MM.1S (cell line): ENCODE data around the gene SLITRK5.

Experiments
- DNase-seq: peaks from one replicate; pipeline ENCODE4 v3.0.0-alpha.2; 2015
- H2AFZ ChIP-seq: fragments of 300-600 bp; sonication (generic); 2 replicates; pipeline ENCODE4 v1.6.0; 2016; ENCODE audit warnings: antibody characterized with exemption, low read length
- H3F3A ChIP-seq: fragments of 300-600 bp; sonication (generic); 2 replicates; pipeline ENCODE4 v1.6.1; 2016; ENCODE audit warnings: mild to moderate bottlenecking, antibody characterized with exemption, low read length, moderate library complexity, mixed read lengths; ENCODE audit not compliant: insufficient read depth
- H3K27ac ChIP-seq: fragments of 300-600 bp; sonication (generic); 2 replicates; pipeline ENCODE4 v1.5.1; 2016; ENCODE audit warnings: mild to moderate bottlenecking, low read length
- H3K27me3 ChIP-seq: fragments of 300-600 bp; sonication (generic); replicated peaks from 2 replicates; pipeline ENCODE4 v1.6.0; 2016; ENCODE audit warnings: low read length; ENCODE audit not compliant: insufficient read depth
- H3K36me3 ChIP-seq: fragments of 300-600 bp; sonication (generic); replicated peaks from 2 replicates; pipeline ENCODE4 v1.6.1; 2016; ENCODE audit warnings: mild to moderate bottlenecking, low read length, mixed read lengths; ENCODE audit not compliant: insufficient read depth
- H3K4me1 ChIP-seq: fragments of 300-600 bp; sonication (generic); 2 replicates; pipeline ENCODE4 v1.6.1; 2016; ENCODE audit warnings: low read length, mixed read lengths
- H3K4me2 ChIP-seq: fragments of 300-600 bp; sonication (generic); 2 replicates; pipeline ENCODE4 v1.6.0; 2016; ENCODE audit warnings: low read depth, low read length
- H3K4me3 ChIP-seq: fragments of 300-600 bp; sonication (generic); 2 replicates; pipeline ENCODE4 v1.5.1; 2016; ENCODE audit warnings: low read length, mixed read lengths
- H3K79me2 ChIP-seq: fragments of 300-600 bp; sonication (generic); 2 replicates; pipeline ENCODE4 v1.6.1; 2016; ENCODE audit warnings: mixed run types, low read length, mixed read lengths
- H3K9ac ChIP-seq: fragments of 300-600 bp; sonication (generic); 2 replicates; pipeline ENCODE4 v1.6.1; 2016; ENCODE audit warnings: low read length, mixed read lengths
- H3K9me2 ChIP-seq: fragments of 300-600 bp; sonication (generic); replicated peaks from 2 replicates; pipeline ENCODE4 v1.6.1; 2016; ENCODE audit warnings: mild to moderate bottlenecking, low read length, mixed read lengths; ENCODE audit not compliant: insufficient read depth
- H3K9me3 ChIP-seq: fragments of 300-600 bp; sonication (generic); replicated peaks from 2 replicates; pipeline ENCODE4 v1.6.1; 2016; ENCODE audit warnings: mild to moderate bottlenecking, low read length, mixed read lengths; ENCODE audit not compliant: insufficient read depth
- H4K20me1 ChIP-seq: fragments of 300-600 bp; sonication (generic); 2 replicates; pipeline ENCODE4 v1.6.1; 2016; ENCODE audit warnings: mild to moderate bottlenecking, low read length, moderate library complexity, mixed read lengths; ENCODE audit not compliant: insufficient read depth
- CTCF ChIP-seq: fragments of 300-600 bp; sonication (generic); IDR thresholded peaks from 2 replicates; pipeline ENCODE4 v1.5.1; 2016; ENCODE audit warnings: antibody characterized with exemption, low read length, mixed read lengths
- EZH2 ChIP-seq: fragments of 300-600 bp; sonication (generic); optimal IDR thresholded peaks from 2 replicates; pipeline ENCODE3; 2017; ENCODE audit warnings: low read depth, mild to moderate bottlenecking, antibody characterized with exemption, low read length, mixed read lengths
- EZH2phosphoT487 ChIP-seq: fragments of 300-600 bp; sonication (generic); IDR thresholded peaks from 2 replicates; pipeline ENCODE4 v1.6.1; 2018; ENCODE audit warnings: antibody characterized with exemption, low read length

SLITRK5 gene

GRCh38 chr13:87675851-87676250 lies 4.7 kb downstream of the SLITRK5 start:
- Histone ChIP-seq H3F3A (peaks cover 5% of the 10 kb centered on the region; the same call in 1 of the 2 replicates), H3K4me2 (no peak overlapping the region), H3K4me3 (no peak overlapping the region), H3K27me3 (no peaks in the 10 kb centered on the region), H2AFZ (no peak overlapping the region), H3K27ac (no peak overlapping the region), H3K4me1 (no peaks in the 10 kb centered on the region), H3K9me2 (no peaks in the 10 kb centered on the region), H3K36me3 (no peaks in the 10 kb centered on the region), H4K20me1 (no peaks in the 10 kb centered on the region), H3K9me3 (no peaks in the 10 kb centered on the region), H3K9ac (no peak overlapping the region), H3K79me2 (no peaks in the 10 kb centered on the region)
- TF ChIP-seq CTCF (no peak), EZH2 (no peak), EZH2phosphoT487 (no peak)
- no peak for DNase-seq

- Histone ChIP-seq H3K79me2 (no peaks in the 10 kb centered on the region), H3K4me1 (no peaks in the 10 kb centered on the region), H3K9me2 (no peaks in the 10 kb centered on the region), H3K27me3 (no peaks in the 10 kb centered on the region), H2AFZ (no peak overlapping the region), H3K36me3 (no peaks in the 10 kb centered on the region), H3F3A (no peaks in the 10 kb centered on the region), H4K20me1 (no peaks in the 10 kb centered on the region), H3K4me2 (no peak overlapping the region), H3K4me3 (no peak overlapping the region), H3K9me3 (no peaks in the 10 kb centered on the region), H3K27ac (no peak overlapping the region), H3K9ac (no peak overlapping the region)
- no peak for TF ChIP-seq CTCF
- no peak for TF ChIP-seq EZH2phosphoT487
- no peak for TF ChIP-seq EZH2
- no peak for DNase-seq
Observed at GRCh38 chr13:87676254-87677042, 5.3 kb downstream of the SLITRK5 start.

GRCh38 chr13:87677043-87677495 lies 5.9 kb downstream of the SLITRK5 start:
- no peak overlapping the region; the same call in 1 of the 2 replicates for H3K27ac ChIP-seq
- H2AFZ ChIP-seq = no peak overlapping the region
- H3K4me2 ChIP-seq = peak overlapping the region; percentile 49; the same call in 1 of the 2 replicates
- no peak overlapping the region for H3K4me3 ChIP-seq
- H3K9me2 ChIP-seq = no peaks in the 10 kb centered on the region
- H3K36me3 ChIP-seq = no peaks in the 10 kb centered on the region
- H3K9me3 ChIP-seq = no peaks in the 10 kb centered on the region
- H3K9ac ChIP-seq = no peak overlapping the region
- H3F3A ChIP-seq = no peaks in the 10 kb centered on the region
- no peak for DNase-seq
- no peaks in the 10 kb centered on the region for H3K79me2 ChIP-seq
- no peaks in the 10 kb centered on the region for H3K27me3 ChIP-seq
- no peaks in the 10 kb centered on the region for H3K4me1 ChIP-seq
- TF ChIP-seq EZH2phosphoT487 = no peak
- TF ChIP-seq EZH2 = no peak
- no peak for TF ChIP-seq CTCF
- no peaks in the 10 kb centered on the region for H4K20me1 ChIP-seq
